Hair follicle dermal papilla cell (primary cell): Measurements from ENCODE around the gene ZNF679. TPM values are rescaled to one million over a fixed set of nuclear protein-coding genes. Genes with fewer than 3 reads are reported as not detected.

Experiments
- total RNA-seq: library from RNA; depleted of rRNA; stranded (reverse); fragments of >200 nt; gene quantifications from 2 replicates; pipeline ENCODE4 v1.2.3, GENCODE V29; 2012

ZNF679 gene
- not detected in 2 replicates for total RNA-seq

GRCh38 chr7:64228174-64228573 lies at the start of gene ZNF679:
Gene ZNF679 (plus strand): TSS chr7:64228474. CDS start chr7:64249118, 20,644 bp downstream.

GRCh38 chr7:64206903-64207302 lies 21.4 kb upstream of the ZNF679 start, which contains the start of gene ZNF735:
Gene ZNF735 (plus strand): TSS chr7:64207203. CDS start chr7:64207203, 0 bp downstream.

GRCh38 chr7:64313740-64314491 lies 85.6 kb downstream of the ZNF679 start, which contains the start of gene ZNF736:
Gene ZNF736 (plus strand): TSS chr7:64313961. CDS start chr7:64314151, 190 bp downstream.

Other genes starting within 250 kb of the ZNF679 start
- not detected in 2 replicates for gene ZNF722, start 229.6 kb upstream of the ZNF679 start, total RNA-seq
- 0.24 and 0.32 TPM in 2 replicates for gene ZNF727, start 183.0 kb upstream of the ZNF679 start, total RNA-seq
- not detected in 2 replicates for gene ZNF735, start 21.3 kb upstream of the ZNF679 start, total RNA-seq
- gene ZNF736, start 85.5 kb downstream of the ZNF679 start, total RNA-seq, result 10.7 and 12.0 TPM in 2 replicates